Activated CD8-positive, alpha-beta memory T cell treated with anti-CD3 and anti-CD28 coated beads for 4 hours (primary cell): Measurements from ENCODE around the gene DOCK6.
A peak's percentile ranks its signal among the peaks of the same experiment; 100 is the strongest.
"Not testable (repeated sequence)": the region's sequence is repeated elsewhere in the genome, so short reads cannot be mapped to it uniquely, and the experiment has no call there.

ENCODE experiments used
- DNase-seq, 2 donors: peaks; one replicate each; pipeline ENCODE4 v3.0.0-alpha.2; 2020; ENCODE audit warnings: low read depth in 2 of 2

The DOCK6 gene

GRCh38 chr19:11174336-11174735 is 88.0 kb downstream of the DOCK6 start:
- DNase-seq, result no peak

- DNase-seq, result no peak
These were observed 88.7 kb downstream of the DOCK6 start for GRCh38 chr19:11173516-11174155.

GRCh38 chr19:11172576-11172975 is 89.7 kb downstream of the DOCK6 start:
- no peak for DNase-seq

GRCh38 chr19:11171144-11171543 is 91.2 kb downstream of the DOCK6 start:
- no peak for DNase-seq

- no peak for DNase-seq
These were observed 92.2 kb downstream of the DOCK6 start for GRCh38 chr19:11169896-11170678.

GRCh38 chr19:11168568-11168967 is 93.8 kb downstream of the DOCK6 start:
- DNase-seq, result no peak

GRCh38 chr19:11166281-11167142 is 95.8 kb downstream of the DOCK6 start:
- DNase-seq, result no peak

- no peak for DNase-seq
These were observed 96.8 kb downstream of the DOCK6 start for GRCh38 chr19:11165486-11166030.

- no peak for DNase-seq
These were observed 97.4 kb downstream of the DOCK6 start for GRCh38 chr19:11164879-11165406.

- no peak for DNase-seq
These were observed 98.0 kb downstream of the DOCK6 start for GRCh38 chr19:11164296-11164695.

- DNase-seq, result not testable (repeated sequence)
These were observed 101.9 kb downstream of the DOCK6 start for GRCh38 chr19:11160440-11160768.

- no peak for DNase-seq
These were observed 102.5 kb downstream of the DOCK6 start for GRCh38 chr19:11159598-11160439.

- peak; percentile 80 to 83 for DNase-seq
These were observed 106.8 kb downstream of the DOCK6 start, which contains the start of gene SPC24 for GRCh38 chr19:11155373-11156120. Gene SPC24, minus strand, starts transcription at chr19:11155782. Its CDS starts 6 bp downstream, at chr19:11155776.

GRCh38 chr19:11154683-11155047 is 107.7 kb downstream of the DOCK6 start:
- no peak for DNase-seq

- DNase-seq, result no peak
These were observed 109.8 kb downstream of the DOCK6 start for GRCh38 chr19:11152318-11153062.

- no peak for DNase-seq
These were observed 111.1 kb downstream of the DOCK6 start for GRCh38 chr19:11151181-11151580.
